ENCODE results near the gene FADS2. TPM values are rescaled to one million over a fixed set of nuclear protein-coding genes. Genes with fewer than 3 reads are reported as not detected.

The FADS2 gene
- polyA plus RNA-seq, 1 donor (not counting 4 experiments of a cell fraction or from before 2014, with no cell fraction given), result 196 TPM

DNA sequence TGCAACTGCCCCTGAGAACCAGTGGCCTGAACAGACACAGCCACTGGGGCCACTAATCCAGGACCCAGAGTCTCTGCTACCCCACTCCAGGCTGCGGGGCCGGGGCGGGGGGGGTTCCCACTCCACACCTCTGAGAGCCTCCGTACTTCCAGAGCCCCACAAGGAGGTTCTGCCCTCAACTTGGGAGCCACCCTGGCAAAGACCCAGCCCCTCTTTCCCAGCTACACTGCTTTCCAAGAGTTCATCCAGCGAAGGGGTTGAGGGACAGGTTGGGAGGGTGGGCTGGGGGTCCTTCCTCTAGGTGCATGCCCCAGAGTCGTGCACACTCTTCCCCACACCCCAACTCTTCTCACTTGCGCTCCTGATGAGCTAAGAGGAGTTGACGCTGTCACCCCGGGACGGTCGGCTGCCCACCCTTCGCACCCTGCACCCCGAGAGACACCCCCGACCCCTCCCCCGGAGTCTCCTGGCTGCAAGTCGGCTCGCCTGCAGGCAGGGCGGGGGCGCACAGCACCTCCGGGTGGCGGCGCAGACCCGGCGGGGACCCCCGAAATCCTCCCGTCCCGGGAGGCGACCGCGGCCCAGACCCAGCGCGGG lies 88.7 kb downstream of the FADS2 start:
- TF ChIP-seq, protein P1, sequence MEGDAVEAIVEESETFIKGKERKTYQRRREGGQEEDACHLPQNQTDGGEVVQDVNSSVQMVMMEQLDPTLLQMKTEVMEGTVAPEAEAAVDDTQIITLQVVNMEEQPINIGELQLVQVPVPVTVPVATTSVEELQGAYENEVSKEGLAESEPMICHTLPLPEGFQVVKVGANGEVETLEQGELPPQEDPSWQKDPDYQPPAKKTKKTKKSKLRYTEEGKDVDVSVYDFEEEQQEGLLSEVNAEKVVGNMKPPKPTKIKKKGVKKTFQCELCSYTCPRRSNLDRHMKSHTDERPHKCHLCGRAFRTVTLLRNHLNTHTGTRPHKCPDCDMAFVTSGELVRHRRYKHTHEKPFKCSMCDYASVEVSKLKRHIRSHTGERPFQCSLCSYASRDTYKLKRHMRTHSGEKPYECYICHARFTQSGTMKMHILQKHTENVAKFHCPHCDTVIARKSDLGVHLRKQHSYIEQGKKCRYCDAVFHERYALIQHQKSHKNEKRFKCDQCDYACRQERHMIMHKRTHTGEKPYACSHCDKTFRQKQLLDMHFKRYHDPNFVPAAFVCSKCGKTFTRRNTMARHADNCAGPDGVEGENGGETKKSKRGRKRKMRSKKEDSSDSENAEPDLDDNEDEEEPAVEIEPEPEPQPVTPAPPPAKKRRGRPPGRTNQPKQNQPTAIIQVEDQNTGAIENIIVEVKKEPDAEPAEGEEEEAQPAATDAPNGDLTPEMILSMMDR (optimal IDR thresholded peaks at IDR 0.05 in 1 of 3, IDR thresholded peaks at IDR 0.05 in 1 of 3, conservative IDR thresholded peaks at IDR 0.05 in 1 of 3; ENCODE audit: extremely low read depth in 1 of 3, insufficient read depth in 2 of 3, low read length in 3 of 3), result no peak
- TF ChIP-seq EZH2 (IDR thresholded peaks at IDR 0.05; ENCODE audit: low read length), result no peak
- FAIRE-seq, result no peak
- no peak for DNase-seq (ENCODE audit: low read depth, low spot score)
- peak overlapping the region; percentile 15 for H3K9ac ChIP-seq (ENCODE audit: control insufficient read depth, extremely low read depth, insufficient read depth, low read length)
- peak overlapping the region; percentile 27 to 52 (median 38) for H3K4me3 ChIP-seq (ENCODE audit: control insufficient read depth in 2 of 3, extremely low read depth in 1 of 3, insufficient read depth in 2 of 3, low read depth in 1 of 3, low read length in 3 of 3)
- H3K4me2 ChIP-seq (ENCODE audit: control insufficient read depth, extremely low read depth, insufficient read depth, low read depth, low read length), result peak overlapping the region; percentile 87
- dilution Hi-C loops (cut with MboI; ENCODE audit: extremely low pct_ligation_motif_present, low sequenced_read_pairs), result loop anchor here (25.0 kb wide), 1 partner anchor 170 kb away; no protein-coding TSS in a partner anchor
- H3K79me2 ChIP-seq (ENCODE audit: control insufficient read depth, insufficient read depth, low read length), result no peaks in the 10 kb centered on the region
- H3K9me3 ChIP-seq (ENCODE audit: control insufficient read depth, low read depth, low read length), result no peaks in the 10 kb centered on the region
- H3K4me1 ChIP-seq (ENCODE audit: control insufficient read depth, extremely low read depth, insufficient read depth, low read length), result no peaks in the 10 kb centered on the region
- H4K20me1 ChIP-seq (ENCODE audit: control insufficient read depth, extremely low read depth, insufficient read depth, low read length), result no peaks in the 10 kb centered on the region
- no peak overlapping the region for H3K27ac ChIP-seq (ENCODE audit: control insufficient read depth, insufficient read depth, low read length)
- H3K36me3 ChIP-seq (ENCODE audit: control insufficient read depth in 2 of 2, extremely low read depth in 1 of 2, insufficient read depth in 2 of 2, low read length in 2 of 2), result no peaks in the 10 kb centered on the region
- H2AFZ ChIP-seq (ENCODE audit: control insufficient read depth, low read length), result no peak overlapping the region
- no peaks in the 10 kb centered on the region for H3K9me1 ChIP-seq (ENCODE audit: control insufficient read depth, extremely low read depth, insufficient read depth, low read length)
- H3K27me3 ChIP-seq (ENCODE audit: control insufficient read depth, extremely low read depth, insufficient read depth, low read length), result peaks cover 48% of the 10 kb centered on the region

Small RNAs within 50 kb of the gene (small RNA-seq; reads per million reads assigned to genes)
- 0 reads per million in 3 experiments for gene MIR6746 (ENCODE audit: insufficient read length in 3 of 3, low read depth in 3 of 3, low replicate concordance in 1 of 3)

Other genes with a start within 250 kb of the FADS2 start
- 2.0 to 4.4 TPM (median 2.6 TPM) in 3 replicates for gene SYT7, start 247.2 kb upstream of the FADS2 start, polyA plus RNA-seq
- 0.03 to 0.08 TPM (median 0.04 TPM) in 3 replicates for gene DAGLA, start 147.9 kb upstream of the FADS2 start, polyA plus RNA-seq
- gene MYRF, start 75.7 kb upstream of the FADS2 start, polyA plus RNA-seq, result 0.14 to 0.24 TPM (median 0.24 TPM) in 3 replicates
- 188 to 324 TPM (median 249 TPM) in 3 replicates for gene TMEM258, start 35.7 kb upstream of the FADS2 start, polyA plus RNA-seq
- gene FEN1, start 35.4 kb upstream of the FADS2 start, polyA plus RNA-seq, result 10.0 to 26.7 TPM (median 25.8 TPM) in 3 replicates
- 19.0 to 34.0 TPM (median 32.0 TPM) in 3 replicates for gene FADS1, start 11.3 kb upstream of the FADS2 start, polyA plus RNA-seq
- 33.9 to 112 TPM (median 38.7 TPM) in 3 replicates for gene FADS3, start 63.2 kb downstream of the FADS2 start, polyA plus RNA-seq
- 0.31 to 0.66 TPM (median 0.32 TPM) in 3 replicates for gene RAB3IL1, start 89.3 kb downstream of the FADS2 start, polyA plus RNA-seq
- 0.02 to 0.28 TPM (median 0.13 TPM) in 3 replicates for gene BEST1, start 122.1 kb downstream of the FADS2 start, polyA plus RNA-seq
- 1,058 to 1,956 TPM (median 1,726 TPM) in 3 replicates for gene FTH1, start 139.3 kb downstream of the FADS2 start, polyA plus RNA-seq